Suppressor macrophage (primary cell): ENCODE data around the gene VGLL3.

Source experiments
- DNase-seq, 4 experiments: peaks; one replicate each; pipeline ENCODE4 v3.0.0-alpha.2; 2020 to 2022

Gene VGLL3

DNA sequence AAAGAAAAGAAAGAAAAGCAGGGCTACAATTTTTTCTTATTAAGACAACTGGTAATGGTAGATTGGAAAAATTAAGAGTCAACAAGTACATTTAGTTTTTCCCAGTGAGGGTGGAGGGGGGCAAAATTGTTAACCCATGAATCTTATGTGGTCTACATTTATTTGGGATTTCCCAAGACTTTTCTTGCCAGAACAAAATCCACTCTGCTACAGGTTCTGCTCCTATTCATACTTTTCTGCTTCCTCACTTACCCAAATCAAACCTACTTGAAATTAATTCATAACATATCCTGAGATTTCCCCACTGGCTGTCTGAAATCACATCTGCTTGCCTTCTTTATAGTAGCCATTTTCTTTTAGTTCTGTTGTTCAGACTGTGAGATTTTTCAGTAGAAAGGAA, 41.1 kb downstream of the VGLL3 start:
- no peak for DNase-seq

DNA sequence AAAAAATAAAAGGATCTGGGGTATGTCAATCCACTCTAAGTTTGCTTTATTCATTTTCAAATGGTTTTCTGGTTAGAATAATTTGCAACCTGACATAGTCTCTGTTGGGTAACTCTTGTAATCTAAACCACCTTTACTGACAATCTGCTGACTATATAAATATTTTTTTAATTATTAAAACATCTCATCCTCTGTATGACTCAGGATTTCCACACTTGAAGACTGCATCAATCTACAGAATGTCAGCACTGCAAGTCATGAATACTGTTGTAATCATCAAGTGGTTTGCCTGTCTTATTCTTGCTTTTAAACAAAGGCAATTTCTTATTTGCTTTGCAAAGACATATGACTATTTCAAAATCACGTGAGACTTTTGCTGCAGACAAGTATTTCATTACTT, 42.1 kb downstream of the VGLL3 start:
- no peak for DNase-seq

DNA sequence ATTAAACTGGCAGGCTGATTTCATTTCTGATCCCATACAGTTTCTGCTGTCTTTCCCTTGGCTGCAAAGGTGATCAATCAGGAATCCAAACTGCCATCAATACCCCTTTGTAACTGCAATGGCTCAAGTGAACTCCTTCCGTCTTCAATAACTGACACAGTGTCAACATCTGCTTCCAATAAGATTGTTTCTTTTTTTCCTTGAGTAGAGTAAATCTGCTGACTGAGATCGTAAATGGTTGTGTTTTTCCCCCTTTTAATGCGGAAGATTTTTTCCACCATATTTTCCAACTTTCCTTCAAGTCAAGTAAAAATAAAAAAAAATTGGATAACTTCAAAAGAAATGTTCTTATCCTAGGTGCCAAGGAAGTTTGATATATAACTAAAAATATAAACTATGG, 48.7 kb downstream of the VGLL3 start:
- no peak for DNase-seq

DNA sequence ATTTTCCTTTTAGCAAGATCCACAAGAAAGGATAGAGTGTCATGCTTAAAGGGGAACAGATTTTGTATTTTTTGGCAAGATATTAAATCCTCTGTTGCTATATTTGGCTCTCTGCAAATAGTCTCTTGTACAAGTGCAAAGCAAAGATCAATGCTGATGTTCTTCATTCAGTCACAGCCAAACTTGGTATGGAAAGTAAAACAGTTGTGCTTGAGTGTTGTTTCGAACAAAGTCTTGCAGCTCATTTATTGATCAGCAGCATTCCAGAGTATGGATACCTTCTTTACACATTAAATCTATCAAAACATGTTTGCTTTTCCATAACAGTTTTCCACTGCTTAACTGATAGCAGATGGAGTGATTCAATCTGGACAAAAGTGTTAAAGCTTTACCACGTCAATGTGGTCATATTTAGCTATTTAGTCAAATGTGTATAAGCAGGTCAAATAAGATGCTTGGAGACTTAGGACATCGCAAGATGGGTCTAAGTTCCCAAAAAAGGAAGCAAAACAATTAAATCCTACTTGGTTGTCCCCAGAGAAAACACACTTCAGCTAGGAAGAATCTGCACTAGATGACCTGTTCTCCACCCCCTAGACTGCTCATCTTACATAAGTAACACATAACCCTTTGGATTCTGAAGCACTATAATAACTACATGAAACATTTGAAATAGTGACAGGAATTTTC, 52.4 kb downstream of the VGLL3 start:
- no peak for DNase-seq

DNA sequence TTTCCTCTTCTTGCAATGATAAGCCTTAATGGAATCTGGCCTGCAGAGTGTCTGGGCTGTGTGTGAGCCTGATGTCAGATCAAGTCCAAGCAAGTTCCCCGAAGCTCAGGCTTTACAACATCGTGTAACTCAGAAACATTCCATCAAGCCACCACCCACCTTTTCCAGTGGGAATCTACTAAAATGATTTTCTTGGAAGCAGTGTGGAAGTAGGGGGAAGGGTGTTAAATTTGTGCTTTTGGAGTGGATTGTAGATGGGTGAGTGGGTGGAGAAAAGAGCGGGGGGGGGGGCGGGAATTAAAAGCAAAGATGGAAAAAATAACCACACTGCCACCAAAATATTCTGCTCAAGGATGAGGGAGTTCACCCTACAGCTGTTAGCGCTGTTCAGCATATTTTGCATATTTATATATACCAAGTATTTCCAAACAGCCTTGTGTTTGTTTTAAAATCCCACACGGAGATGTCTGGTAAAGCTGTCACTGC, 53.6 kb downstream of the VGLL3 start:
- no peak for DNase-seq

DNA sequence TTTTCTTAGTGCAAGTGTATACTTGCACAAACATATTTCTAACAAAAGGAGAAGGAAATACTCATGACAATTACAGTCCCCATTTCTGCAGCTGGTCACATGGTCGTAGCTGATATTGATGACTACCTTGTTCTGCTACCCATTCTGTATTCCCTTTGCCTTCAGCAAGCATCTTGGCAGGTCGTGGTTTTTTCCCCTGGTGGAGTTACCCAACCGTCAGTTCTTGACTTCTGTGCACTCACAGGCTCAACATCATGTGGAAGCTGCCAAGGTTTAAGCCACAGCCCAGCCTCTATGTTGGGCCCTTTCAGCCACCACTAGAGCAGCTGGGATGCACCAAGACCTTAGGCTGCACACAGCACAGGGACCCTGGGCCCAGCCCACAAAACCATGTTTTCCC, 56.1 kb downstream of the VGLL3 start:
- no peak for DNase-seq

DNA sequence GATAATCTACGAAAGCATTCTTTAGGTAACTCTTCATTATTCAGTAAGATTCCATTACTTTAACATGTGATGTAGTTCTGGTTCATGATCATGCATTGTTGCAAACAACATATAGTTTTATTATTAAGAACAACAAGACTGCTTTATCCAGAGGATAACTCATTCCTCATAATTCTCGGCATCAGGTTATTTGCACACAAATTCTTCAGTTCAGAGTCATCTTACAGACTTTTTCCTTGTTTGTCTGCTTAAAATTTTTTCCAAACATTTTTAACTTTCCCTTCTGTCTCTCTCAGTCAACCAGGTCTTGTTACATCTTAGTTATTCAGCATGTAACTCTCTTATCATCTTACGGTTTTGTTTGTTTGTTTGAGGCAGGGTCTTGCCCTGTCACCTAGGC, 60.1 kb downstream of the VGLL3 start:
- DNase-seq: no peak

DNA sequence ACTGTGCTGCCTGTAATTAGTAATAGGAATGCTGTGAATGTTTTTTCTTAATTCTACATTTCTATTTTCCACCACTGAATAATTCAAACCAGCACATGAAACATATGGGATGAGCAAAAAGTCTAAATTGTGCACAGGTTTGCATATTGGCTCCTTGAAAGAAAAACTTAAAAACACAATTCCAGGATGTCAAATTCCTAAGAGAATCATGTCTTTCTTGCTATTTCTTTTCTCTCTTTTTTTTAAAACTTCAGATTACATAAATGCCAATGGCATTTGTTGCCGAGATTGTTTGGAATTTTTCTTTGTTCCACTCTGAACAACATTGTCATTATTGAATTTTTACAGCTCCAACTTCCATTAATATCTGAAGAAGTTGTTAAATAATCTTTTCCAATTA, 60.8 kb downstream of the VGLL3 start:
- DNase-seq: no peak

DNA sequence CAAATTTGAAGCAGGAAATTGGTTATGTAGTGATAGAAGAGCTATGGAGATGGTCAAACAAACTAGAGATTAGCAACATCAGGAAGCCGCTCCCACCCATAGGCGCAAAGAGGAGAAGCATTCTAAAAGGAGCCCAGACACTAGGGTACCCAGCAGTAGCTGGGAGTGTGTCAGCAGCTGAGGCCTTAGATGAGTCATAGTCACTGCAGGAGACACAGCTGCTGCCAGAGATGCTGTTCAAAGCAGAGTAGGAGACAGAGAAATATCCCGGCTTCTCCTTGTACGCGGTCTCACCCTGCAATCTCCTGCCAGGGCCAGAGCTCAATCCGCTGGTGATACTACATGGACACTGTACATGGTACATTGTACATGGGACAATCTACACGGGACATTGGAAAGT, 61.9 kb downstream of the VGLL3 start:
- no peak for DNase-seq

DNA sequence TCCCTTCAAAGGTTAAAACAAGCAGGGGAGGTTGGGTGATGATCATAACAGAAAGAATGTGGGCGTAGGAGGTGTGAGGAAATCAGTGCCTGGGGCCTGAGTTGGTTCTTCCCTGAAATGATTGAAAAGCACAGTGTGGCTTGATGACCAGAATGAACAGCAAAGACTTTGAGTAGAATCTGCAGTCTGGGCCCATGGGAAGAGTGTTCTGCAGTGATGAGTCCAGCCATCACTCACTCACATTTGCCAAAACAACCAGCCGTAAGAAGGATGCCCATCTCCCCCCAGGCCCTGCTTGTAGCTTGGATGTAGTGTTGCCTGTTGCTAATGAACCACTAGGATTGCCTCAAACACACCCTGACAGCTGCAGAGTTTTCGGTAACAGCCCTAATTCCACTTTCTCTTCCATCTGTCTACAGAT, 67.9 kb downstream of the VGLL3 start:
- DNase-seq: no peak

DNA sequence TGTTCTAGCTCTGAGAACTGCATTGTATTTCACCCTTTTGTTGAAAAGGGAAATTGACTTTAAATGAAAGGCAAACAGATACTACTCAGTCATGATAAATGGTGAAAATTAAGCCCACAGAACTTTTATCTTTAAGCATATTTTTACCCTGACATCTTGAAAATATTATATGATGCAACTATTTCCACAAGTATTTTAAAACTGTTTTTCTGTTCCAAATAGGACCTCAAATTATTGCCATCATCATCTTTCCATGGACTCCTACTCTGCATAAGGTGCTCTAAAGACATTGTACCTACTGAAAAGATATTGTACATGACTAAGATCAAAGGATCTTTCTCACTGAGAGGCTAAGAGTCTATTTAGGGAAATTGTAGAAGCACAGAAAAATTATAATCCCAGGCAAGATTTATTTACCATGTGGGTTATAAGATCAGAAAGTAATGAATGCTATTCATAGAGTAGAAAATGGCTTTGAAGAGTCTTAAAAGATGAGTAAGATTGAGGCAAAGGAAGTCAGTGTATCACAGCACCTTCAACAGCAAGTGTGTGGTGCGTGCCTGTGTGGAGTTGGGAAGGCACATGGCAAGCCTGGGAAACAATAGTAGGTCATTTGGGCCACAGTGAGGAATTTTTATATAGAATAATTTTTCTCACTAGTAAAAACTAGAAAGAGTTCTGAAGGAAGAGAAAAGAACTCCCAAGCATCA, 68.8 kb downstream of the VGLL3 start:
- no peak for DNase-seq

DNA sequence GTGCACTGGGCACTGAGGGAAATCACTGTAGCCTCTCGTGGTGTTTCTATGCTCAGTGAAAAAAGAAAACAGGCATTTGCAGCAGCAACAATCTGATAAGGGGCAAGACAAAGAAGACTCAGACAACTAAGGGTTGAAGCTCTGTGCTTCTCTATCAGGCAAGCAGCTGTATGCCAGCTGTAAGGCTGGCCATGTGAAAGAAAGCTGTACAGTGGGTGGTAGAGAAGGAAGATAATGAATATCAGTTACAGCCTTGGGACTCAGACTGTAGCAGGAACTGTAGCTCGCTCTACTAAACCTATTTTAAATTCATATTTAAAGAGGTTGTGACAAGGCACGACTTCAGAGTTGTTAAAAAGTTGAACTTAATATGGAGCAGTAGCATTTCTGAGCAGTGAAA, 76.3 kb downstream of the VGLL3 start:
- no peak for DNase-seq

DNA sequence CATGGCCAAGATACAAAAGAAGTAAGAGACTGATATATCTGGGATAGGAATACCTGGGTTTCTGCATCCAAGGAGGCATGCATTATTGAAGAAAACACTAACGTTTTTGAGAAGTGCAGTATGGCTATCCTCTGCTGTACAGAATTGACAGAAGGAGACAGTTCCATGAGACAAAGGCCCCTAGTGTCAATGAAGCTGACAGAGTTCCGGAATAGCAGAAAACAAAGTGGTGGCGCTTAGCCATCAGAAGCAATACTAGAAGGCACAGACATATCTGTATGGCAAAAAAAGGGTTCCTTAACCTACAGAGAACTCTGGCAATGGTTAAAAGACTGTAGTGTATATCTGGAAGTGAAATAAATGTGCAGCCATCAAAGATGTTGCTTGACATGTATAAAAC, 77.8 kb downstream of the VGLL3 start:
- no peak for DNase-seq

DNA sequence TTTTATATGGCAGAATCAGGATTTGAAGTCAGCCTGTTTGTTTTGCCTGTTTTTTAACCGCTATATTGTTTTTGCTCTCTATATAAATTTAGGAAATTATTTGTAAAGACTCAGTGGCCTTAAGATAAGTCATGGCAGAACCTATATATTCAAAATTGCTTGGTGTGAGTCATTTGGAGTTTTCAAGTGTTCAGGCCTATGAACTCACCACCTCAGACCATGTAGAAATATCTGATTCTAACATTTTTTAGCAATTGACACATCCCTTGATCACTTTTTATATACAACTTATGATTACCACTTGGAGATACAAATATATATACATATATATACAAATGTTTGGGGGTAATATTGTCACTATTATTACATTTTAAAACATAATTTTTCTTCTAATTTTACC, 95.7 kb downstream of the VGLL3 start:
- no peak for DNase-seq

DNA sequence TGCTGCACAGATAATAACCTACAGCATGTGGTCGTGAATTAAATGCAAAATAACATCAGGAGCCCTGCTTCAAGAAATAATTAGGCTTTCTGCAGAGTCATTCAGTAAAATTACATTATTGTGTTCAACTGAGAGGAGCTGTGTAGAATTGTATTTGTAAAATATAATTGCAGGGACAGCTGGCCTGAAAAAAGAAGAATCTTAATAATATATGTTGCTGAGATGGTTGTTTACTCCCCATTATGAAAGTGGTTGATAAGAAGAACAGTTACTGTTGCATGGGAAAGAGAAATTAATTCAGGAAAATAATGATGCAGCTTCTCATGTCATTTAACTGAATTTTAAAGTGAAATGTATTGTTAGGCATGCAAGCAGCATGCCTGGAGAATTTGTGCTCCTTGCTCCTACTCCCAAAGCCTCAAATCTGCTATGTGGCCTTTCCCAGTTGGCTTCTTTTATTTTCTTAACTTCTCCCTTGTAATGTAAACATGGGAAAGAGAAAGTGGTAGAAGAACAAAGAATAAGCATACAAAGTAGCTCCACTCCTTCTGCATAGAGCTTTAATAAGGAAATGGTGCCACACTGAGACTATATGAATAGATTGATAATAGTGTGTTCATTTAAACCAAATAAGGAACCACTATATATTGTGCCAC, 100.1 kb downstream of the VGLL3 start:
- no peak for DNase-seq
